Mesothelial cell of epicardium (in vitro differentiated cells): ENCODE results near the gene CYTH4. TPM values are rescaled to one million over a fixed set of nuclear protein-coding genes. Genes with fewer than 3 reads are reported as not detected.

Source experiments
- DNase-seq, 2 experiments: peaks; one replicate each; pipeline ENCODE4 v3.0.0; 2021; ENCODE audit warnings: low spot score in 2 of 2; ENCODE audit not compliant: unreplicated experiment in 2 of 2
- H3K27ac Mint-ChIP-seq: 2 replicates; pipeline ENCODE4 v1.8.0; 2021; ENCODE audit warnings: mixed read lengths
- H3K27me3 Mint-ChIP-seq: 2 replicates; pipeline ENCODE4 v1.8.0; 2021; ENCODE audit warnings: low read depth, mixed read lengths
- H3K36me3 Mint-ChIP-seq: 2 replicates; pipeline ENCODE4 v1.8.0; 2021; ENCODE audit warnings: mixed read lengths
- H3K4me1 Mint-ChIP-seq: 2 replicates; pipeline ENCODE4 v1.8.0; 2021; ENCODE audit warnings: mixed read lengths
- H3K4me3 Mint-ChIP-seq: 2 replicates; pipeline ENCODE4 v1.8.0; 2021; ENCODE audit warnings: mild to moderate bottlenecking, moderate library complexity, mixed read lengths
- H3K9me3 Mint-ChIP-seq: 2 replicates; pipeline ENCODE4 v1.8.0; 2021; ENCODE audit warnings: mixed read lengths
- CTCF ChIP-seq: fragments of 200-600 bp; sonication (generic); IDR thresholded peaks from one replicate; pipeline ENCODE4 v1.5.0; 2021; ENCODE audit warnings: antibody characterized with exemption; ENCODE audit not compliant: unreplicated experiment
- total RNA-seq: library from RNA; stranded (reverse); gene quantifications from 3 replicates; pipeline ENCODE4 v1.2.1, GENCODE V29; 2021

Gene CYTH4
- total RNA-seq, 1 donor from 2014 or later: not detected

GRCh38 chr22:37242395-37242918, 39.9 kb upstream of the CYTH4 start:
- DNase-seq: no peak
- Mint-ChIP-seq H3K36me3 (no peaks in the 10 kb centered on the region), H3K9me3 (no peaks in the 10 kb centered on the region), H3K27me3 (peaks cover 9% of the 10 kb centered on the region), H3K4me3 (no peak overlapping the region), H3K27ac (no peak overlapping the region), H3K4me1 (peaks cover 15% of the 10 kb centered on the region)
- TF ChIP-seq CTCF: no peak

GRCh38 chr22:37243402-37244113, 38.8 kb upstream of the CYTH4 start:
- H3K36me3 Mint-ChIP-seq: no peaks in the 10 kb centered on the region
- no peak overlapping the region for H3K27ac Mint-ChIP-seq

GRCh38 chr22:37244114-37244921, 38.0 kb upstream of the CYTH4 start, which contains the start of gene RAC2:
TSS of gene RAC2 (minus strand) at chr22:37244269. CDS start at chr22:37244148, 121 bp downstream.
- H3K9me3 Mint-ChIP-seq: no peaks in the 10 kb centered on the region
- H3K4me1 Mint-ChIP-seq: peaks cover 10% of the 10 kb centered on the region
- H3K4me3 Mint-ChIP-seq: peak within 1 kb of the TSS; percentile 47
- H3K36me3 Mint-ChIP-seq: no peaks in the 10 kb centered on the region
- DNase-seq: no peak
- peaks cover 1% of the 10 kb centered on the region for H3K27me3 Mint-ChIP-seq
- TF ChIP-seq CTCF: no peak
- H3K27ac Mint-ChIP-seq: no peak within 1 kb of the TSS

More at GRCh38 chr22:37243402-37244113, 38.8 kb upstream of the CYTH4 start:
- DNase-seq: no peak
- H3K27me3 Mint-ChIP-seq: peaks cover 4% of the 10 kb centered on the region
- TF ChIP-seq CTCF: no peak
- peaks cover 10% of the 10 kb centered on the region for H3K4me1 Mint-ChIP-seq
- H3K9me3 Mint-ChIP-seq: no peaks in the 10 kb centered on the region
- H3K4me3 Mint-ChIP-seq: peak overlapping the region; percentile 47

- Mint-ChIP-seq H3K4me1 (peaks cover 10% of the 10 kb centered on the region), H3K27me3 (peaks cover 1% of the 10 kb centered on the region), H3K27ac (no peak overlapping the region), H3K36me3 (no peaks in the 10 kb centered on the region), H3K4me3 (no peak overlapping the region), H3K9me3 (no peaks in the 10 kb centered on the region)
- no peak for TF ChIP-seq CTCF
- no peak for DNase-seq
Measured at GRCh38 chr22:37244922-37245722, 37.2 kb upstream of the CYTH4 start.

GRCh38 chr22:37245740-37246139, 36.6 kb upstream of the CYTH4 start:
- TF ChIP-seq CTCF: no peak
- Mint-ChIP-seq H3K9me3 (no peaks in the 10 kb centered on the region), H3K4me3 (no peak overlapping the region), H3K27ac (no peak overlapping the region), H3K4me1 (peaks cover 10% of the 10 kb centered on the region), H3K36me3 (no peaks in the 10 kb centered on the region), H3K27me3 (peaks cover 1% of the 10 kb centered on the region)
- DNase-seq: no peak
